HUES6 (cell line): ENCODE measurements around the gene PLXNA4.

Source experiments
- H3K27ac ChIP-seq: 2 replicates; pipeline ENCODE4 v1.7.0; 2013; ENCODE audit warnings: low read depth, mild to moderate bottlenecking, low read length, inconsistent platforms
- H3K27me3 ChIP-seq: 2 replicates; pipeline ENCODE4 v1.6.1; 2013; ENCODE audit warnings: low read length; ENCODE audit not compliant: control insufficient read depth, insufficient read depth
- H3K36me3 ChIP-seq: 2 replicates; pipeline ENCODE4 v1.6.1; 2013; ENCODE audit warnings: low read length; ENCODE audit not compliant: control insufficient read depth, insufficient read depth
- H3K4me1 ChIP-seq: 2 replicates; pipeline ENCODE4 v1.6.1; 2013; ENCODE audit warnings: low read length; ENCODE audit not compliant: control insufficient read depth, insufficient read depth
- H3K4me3 ChIP-seq: 2 replicates; pipeline ENCODE4 v1.5.1; 2013; ENCODE audit warnings: low read depth, low read length
- H3K9ac ChIP-seq: one replicate; pipeline ENCODE4 v1.6.1; 2013; ENCODE audit warnings: mild to moderate bottlenecking, low read length
- H3K9me3 ChIP-seq: 2 replicates; pipeline ENCODE4 v1.6.1; 2013; ENCODE audit warnings: low read depth, low read length; ENCODE audit not compliant: control insufficient read depth, insufficient read depth

PLXNA4 gene

GRCh38 chr7:132112657-132113056 lies 463.6 kb downstream of the PLXNA4 start:
- H3K4me3 ChIP-seq: no peak overlapping the region
- no peak overlapping the region for H3K27ac ChIP-seq
- H3K9me3 ChIP-seq: no peaks in the 10 kb centered on the region
- peaks cover 13% of the 10 kb centered on the region for H3K4me1 ChIP-seq
- no peaks in the 10 kb centered on the region for H3K27me3 ChIP-seq
- no peaks in the 10 kb centered on the region for H3K36me3 ChIP-seq
- H3K9ac ChIP-seq: no peak overlapping the region

GRCh38 chr7:132112106-132112505 lies 464.2 kb downstream of the PLXNA4 start:
- no peak overlapping the region for H3K9ac ChIP-seq
- no peak overlapping the region for H3K27ac ChIP-seq

GRCh38 chr7:132110692-132111091 lies 465.6 kb downstream of the PLXNA4 start:
- H3K9ac ChIP-seq: no peak overlapping the region
- H3K36me3 ChIP-seq: no peaks in the 10 kb centered on the region
- no peaks in the 10 kb centered on the region for H3K9me3 ChIP-seq
- H3K4me1 ChIP-seq: peaks cover 13% of the 10 kb centered on the region
- H3K27ac ChIP-seq: no peak overlapping the region
- no peak overlapping the region for H3K4me3 ChIP-seq
- no peaks in the 10 kb centered on the region for H3K27me3 ChIP-seq

More at GRCh38 chr7:132112106-132112505, 464.2 kb downstream of the PLXNA4 start:
- Histone ChIP-seq H3K4me3 (no peak overlapping the region), H3K4me1 (peaks cover 13% of the 10 kb centered on the region), H3K36me3 (no peaks in the 10 kb centered on the region), H3K9me3 (no peaks in the 10 kb centered on the region), H3K27me3 (no peaks in the 10 kb centered on the region)

- H3K36me3 ChIP-seq: no peaks in the 10 kb centered on the region
- H3K4me3 ChIP-seq: no peak overlapping the region
- no peaks in the 10 kb centered on the region for H3K9me3 ChIP-seq
- peaks cover 13% of the 10 kb centered on the region for H3K4me1 ChIP-seq
- H3K27ac ChIP-seq: no peak overlapping the region
- H3K27me3 ChIP-seq: no peaks in the 10 kb centered on the region
- H3K9ac ChIP-seq: no peak overlapping the region
Observed at GRCh38 chr7:132109769-132110168, 466.5 kb downstream of the PLXNA4 start.

- Histone ChIP-seq H3K9ac (no peak overlapping the region), H3K27ac (no peak overlapping the region), H3K4me3 (no peak overlapping the region), H3K9me3 (no peaks in the 10 kb centered on the region), H3K27me3 (no peaks in the 10 kb centered on the region), H3K36me3 (no peaks in the 10 kb centered on the region), H3K4me1 (peaks cover 8% of the 10 kb centered on the region)
Observed at GRCh38 chr7:132108563-132108962, 467.7 kb downstream of the PLXNA4 start.

- no peaks in the 10 kb centered on the region for H3K9me3 ChIP-seq
- H3K36me3 ChIP-seq: no peaks in the 10 kb centered on the region
- H3K4me1 ChIP-seq: peaks cover 8% of the 10 kb centered on the region
- H3K27me3 ChIP-seq: no peaks in the 10 kb centered on the region
- no peak overlapping the region for H3K4me3 ChIP-seq
- no peak overlapping the region for H3K9ac ChIP-seq
- no peak overlapping the region for H3K27ac ChIP-seq
Observed at GRCh38 chr7:132106491-132106890, 469.8 kb downstream of the PLXNA4 start.

GRCh38 chr7:132105096-132105495 lies 471.2 kb downstream of the PLXNA4 start:
- H3K36me3 ChIP-seq: no peaks in the 10 kb centered on the region
- peaks cover 8% of the 10 kb centered on the region for H3K4me1 ChIP-seq
- H3K9me3 ChIP-seq: no peaks in the 10 kb centered on the region
- no peaks in the 10 kb centered on the region for H3K27me3 ChIP-seq
- no peak overlapping the region for H3K27ac ChIP-seq
- H3K4me3 ChIP-seq: no peak overlapping the region
- H3K9ac ChIP-seq: no peak overlapping the region

- Histone ChIP-seq H3K9ac (no peak overlapping the region), H3K9me3 (no peaks in the 10 kb centered on the region), H3K36me3 (no peaks in the 10 kb centered on the region)
Observed at GRCh38 chr7:132103718-132104117, 472.6 kb downstream of the PLXNA4 start.

GRCh38 chr7:132102942-132103341 lies 473.3 kb downstream of the PLXNA4 start:
- no peaks in the 10 kb centered on the region for H3K27me3 ChIP-seq
- H3K36me3 ChIP-seq: no peaks in the 10 kb centered on the region
- H3K9me3 ChIP-seq: no peaks in the 10 kb centered on the region
- H3K4me3 ChIP-seq: no peak overlapping the region
- 0 out of 2 replicates have a peak, but pooled peaks cover under 1% of the 10 kb centered on the region for H3K4me1 ChIP-seq
- H3K27ac ChIP-seq: no peak overlapping the region
- H3K9ac ChIP-seq: no peak overlapping the region

More at GRCh38 chr7:132103718-132104117, 472.6 kb downstream of the PLXNA4 start:
- Histone ChIP-seq H3K27ac (no peak overlapping the region), H3K27me3 (no peaks in the 10 kb centered on the region), H3K4me1 (peaks cover 8% of the 10 kb centered on the region), H3K4me3 (no peak overlapping the region)

GRCh38 chr7:132102391-132102790 lies 473.9 kb downstream of the PLXNA4 start:
- no peak overlapping the region for H3K4me3 ChIP-seq
- H3K9ac ChIP-seq: no peak overlapping the region
- H3K27me3 ChIP-seq: no peaks in the 10 kb centered on the region
- H3K9me3 ChIP-seq: no peaks in the 10 kb centered on the region
- H3K36me3 ChIP-seq: no peaks in the 10 kb centered on the region
- H3K4me1 ChIP-seq: no peaks in the 10 kb centered on the region
- H3K27ac ChIP-seq: no peak overlapping the region

- H3K27ac ChIP-seq: no peak overlapping the region
- no peak overlapping the region for H3K9ac ChIP-seq
- no peaks in the 10 kb centered on the region for H3K4me1 ChIP-seq
- no peaks in the 10 kb centered on the region for H3K27me3 ChIP-seq
- no peak overlapping the region for H3K4me3 ChIP-seq
- no peaks in the 10 kb centered on the region for H3K9me3 ChIP-seq
- no peaks in the 10 kb centered on the region for H3K36me3 ChIP-seq
Observed at GRCh38 chr7:132100981-132101380, 475.3 kb downstream of the PLXNA4 start.

GRCh38 chr7:132100483-132100882 lies 475.8 kb downstream of the PLXNA4 start:
- Histone ChIP-seq H3K27me3 (no peaks in the 10 kb centered on the region), H3K9ac (no peak overlapping the region), H3K4me1 (no peaks in the 10 kb centered on the region), H3K36me3 (no peaks in the 10 kb centered on the region), H3K4me3 (no peak overlapping the region), H3K27ac (no peak overlapping the region), H3K9me3 (no peaks in the 10 kb centered on the region)
